Sigmoid colon (tissue), 3 donors: Measurements from ENCODE around the gene LAMB2.

ENCODE experiments used
- CTCF ChIP-seq, 4 experiments: fragments of 450-650 bp in 3 of 4; fragments of 200-600 bp in 1 of 4; IDR thresholded peaks; one replicate each; pipeline ENCODE4 v1.5.1; 2016 to 2019; ENCODE audit warnings: antibody characterized with exemption in 4 of 4, mild to moderate bottlenecking in 3 of 4, moderate library complexity in 2 of 4
- POLR2A ChIP-seq, 2 donors: fragments of 450-650 bp; IDR thresholded peaks; one replicate each; pipeline ENCODE4 v1.6.1; 2016; ENCODE audit warnings: antibody characterized with exemption in 2 of 2, mild to moderate bottlenecking in 2 of 2, moderate library complexity in 2 of 2

GRCh38 chr3:49135499-49135898 is 2.6 kb upstream of the LAMB2 start:
- TF ChIP-seq CTCF (IDR thresholded peaks at IDR 0.05) (no peak), POLR2A (IDR thresholded peaks at IDR 0.05) (no peak)
